Transverse colon (tissue), 4 donors: ENCODE measurements around the gene ACVR1. TPM values are rescaled to one million over a fixed set of nuclear protein-coding genes. Genes with fewer than 3 reads are reported as not detected.

Experiments
- DNase-seq: peaks from one replicate; pipeline ENCODE4 v3.0.0-alpha.2; 2019
- H3K27ac ChIP-seq, 4 donors: fragments of 200-600 bp; sonication (generic); 2 replicates each; pipeline ENCODE4 v1.5.1; 2016 to 2018; ENCODE audit warnings: inconsistent platforms in 4 of 4
- H3K27me3 ChIP-seq: fragments of 200-600 bp; sonication (generic); 2 replicates; pipeline ENCODE4 v1.5.1; 2017; ENCODE audit warnings: inconsistent platforms
- H3K36me3 ChIP-seq, 4 donors: fragments of 200-600 bp; sonication (generic); 2 replicates each; pipeline ENCODE4 v1.5.1; 2017 to 2019; ENCODE audit warnings: inconsistent platforms in 4 of 4
- H3K4me1 ChIP-seq, 4 donors: fragments of 200-600 bp; sonication (generic); 2 replicates each; pipeline ENCODE4 v1.5.1; 2017 to 2020; ENCODE audit warnings: inconsistent platforms in 4 of 4
- H3K4me3 ChIP-seq, 4 donors: fragments of 200-600 bp; sonication (generic); 1 replicate in 1 of 4; 2 replicates in 3 of 4; pipeline versions ENCODE4 v1.5.1 to v1.6.1; 2017 to 2019; ENCODE audit warnings: inconsistent platforms in 4 of 4
- H3K9me3 ChIP-seq, 2 donors: fragments of 200-600 bp; sonication (generic); 2 replicates each; pipeline ENCODE4 v1.5.1; 2017 to 2019; ENCODE audit warnings: inconsistent platforms in 2 of 2
- EP300 ChIP-seq: sonication (generic); formaldehyde crosslinking; IDR thresholded peaks from one replicate; pipeline ENCODE4 v1.6.1; 2017; ENCODE audit warnings: antibody characterized with exemption, low read depth
- POLR2A ChIP-seq: fragments of 450-650 bp; IDR thresholded peaks from one replicate; pipeline ENCODE4 v1.6.1; 2016; ENCODE audit warnings: antibody characterized with exemption, mild to moderate bottlenecking, moderate library complexity
- POLR2AphosphoS5 ChIP-seq, 3 donors: sonication (generic); formaldehyde crosslinking; IDR thresholded peaks; one replicate each; pipeline ENCODE4 v1.6.1; 2016; ENCODE audit warnings: antibody characterized with exemption in 3 of 3
- WGBS, 2 donors: methylation state at CpG; one replicate each; pipeline ENCODE4 v1.1.5; 2018; ENCODE audit warnings: low coverage in 1 of 2; 5-methylcytosine and 5-hydroxymethylcytosine counted together
- in situ Hi-C, 4 donors: fragments of 200-750 bp; cut with MboI; loops; one replicate each; pipeline versions ENCODE4 v1.15.0 to v1.15.1; 2017; ENCODE audit warnings: low sequenced_read_pairs in 3 of 4, low pct_ligation_motif_present in 1 of 4, low pct_unique_long_range_greater_than_20kb in 1 of 4
- intact Hi-C: fragments of 100-400 bp; cut with DNase I; formaldehyde crosslinking; loops from one replicate; pipeline ENCODE4 v1.15.1; 2023; ENCODE audit warnings: low total_unique reads
- total RNA-seq, 4 donors: library from RNA; depleted of rRNA; stranded (reverse); fragments of >200 nt; gene quantifications; one replicate each; pipeline ENCODE4 v1.1.0, GENCODE V29; 2016
- TF ChIP-seq, protein P1 (sequence below), 5 experiments: fragments of 200-600 bp in 3 of 5; fragments of 450-650 bp in 2 of 5; sonication (generic) in 3 of 5; IDR thresholded peaks; 1 replicate in 2 of 5; 2 replicates in 3 of 5; pipeline ENCODE4 v1.5.1; 2016 to 2017; ENCODE audit warnings: antibody characterized with exemption in 5 of 5, inconsistent platforms in 3 of 5, mild to moderate bottlenecking in 2 of 5, moderate library complexity in 1 of 5

Gene ACVR1
- total RNA-seq, 4 donors from 2014 or later: 4.5 to 16.5 (median 11.8) TPM

DNA sequence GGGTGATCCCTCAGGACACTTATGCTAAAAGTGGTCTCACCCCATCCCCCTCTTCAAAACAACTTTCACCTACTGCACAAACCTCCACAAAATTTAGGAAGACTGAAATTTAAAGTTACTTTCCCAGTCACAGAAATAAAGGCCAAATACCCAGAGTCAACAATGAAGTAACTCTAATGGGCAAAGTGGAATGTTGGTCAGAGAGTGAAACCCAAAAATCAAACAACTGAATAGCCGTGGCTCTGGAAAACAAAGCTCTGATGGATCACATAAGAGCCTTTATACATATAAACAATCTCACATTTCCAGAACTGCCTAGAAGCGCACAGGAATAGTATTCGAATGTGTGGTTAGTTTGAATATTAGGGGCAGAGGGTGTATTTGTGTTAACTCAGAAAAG lies 4.7 kb downstream of the ACVR1 start:
- H3K27ac ChIP-seq: no peak overlapping the region
- H3K4me1 ChIP-seq: peaks cover 0 to 22% (median 20%) of the 10 kb centered on the region in 4 donors
- H3K27me3 ChIP-seq: no peaks in the 10 kb centered on the region
- H3K4me3 ChIP-seq: no peak overlapping the region
- no peak for DNase-seq
- TF ChIP-seq POLR2AphosphoS5 (IDR thresholded peaks at IDR 0.05) (no peak), POLR2A (no peak), EP300 (no peak)
- TF ChIP-seq, protein P1, sequence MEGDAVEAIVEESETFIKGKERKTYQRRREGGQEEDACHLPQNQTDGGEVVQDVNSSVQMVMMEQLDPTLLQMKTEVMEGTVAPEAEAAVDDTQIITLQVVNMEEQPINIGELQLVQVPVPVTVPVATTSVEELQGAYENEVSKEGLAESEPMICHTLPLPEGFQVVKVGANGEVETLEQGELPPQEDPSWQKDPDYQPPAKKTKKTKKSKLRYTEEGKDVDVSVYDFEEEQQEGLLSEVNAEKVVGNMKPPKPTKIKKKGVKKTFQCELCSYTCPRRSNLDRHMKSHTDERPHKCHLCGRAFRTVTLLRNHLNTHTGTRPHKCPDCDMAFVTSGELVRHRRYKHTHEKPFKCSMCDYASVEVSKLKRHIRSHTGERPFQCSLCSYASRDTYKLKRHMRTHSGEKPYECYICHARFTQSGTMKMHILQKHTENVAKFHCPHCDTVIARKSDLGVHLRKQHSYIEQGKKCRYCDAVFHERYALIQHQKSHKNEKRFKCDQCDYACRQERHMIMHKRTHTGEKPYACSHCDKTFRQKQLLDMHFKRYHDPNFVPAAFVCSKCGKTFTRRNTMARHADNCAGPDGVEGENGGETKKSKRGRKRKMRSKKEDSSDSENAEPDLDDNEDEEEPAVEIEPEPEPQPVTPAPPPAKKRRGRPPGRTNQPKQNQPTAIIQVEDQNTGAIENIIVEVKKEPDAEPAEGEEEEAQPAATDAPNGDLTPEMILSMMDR (IDR thresholded peaks at IDR 0.05): no peak
- in situ Hi-C loops (loop anchor here in 1 of 4 donors (10.0 kb wide), 1 partner anchor 87 kb away; no protein-coding TSS in a partner anchor), intact Hi-C loops (no loop called here)
- no peaks in the 10 kb centered on the region for H3K36me3 ChIP-seq
- H3K9me3 ChIP-seq: no peaks in the 10 kb centered on the region
- 68 to 88% methylated on average over 3 of the region's 3 CpGs for WGBS, 2 donors

DNA sequence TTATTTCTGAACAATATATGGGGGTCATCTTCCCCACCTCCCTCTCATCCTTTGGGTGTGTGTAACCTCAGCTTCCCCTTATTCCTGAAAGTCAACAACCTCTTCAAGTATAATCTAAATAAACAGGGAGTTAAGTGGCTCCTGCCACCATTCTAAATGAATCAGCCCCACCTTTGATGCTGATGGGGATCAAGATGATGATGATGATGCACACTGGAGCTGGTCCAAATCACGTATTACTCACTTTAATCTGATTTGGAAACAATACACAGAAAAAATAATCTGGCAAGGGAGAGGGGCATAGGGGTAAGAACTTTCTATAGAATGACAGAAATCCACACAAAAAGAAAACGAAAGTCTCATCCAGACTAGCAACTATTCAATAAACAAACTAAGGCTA lies 7.1 kb downstream of the ACVR1 start:
- DNase-seq: no peak
- Histone ChIP-seq H3K9me3 (no peaks in the 10 kb centered on the region), H3K27me3 (no peaks in the 10 kb centered on the region), H3K4me1 (peaks cover 0 to 23% (median 17%) of the 10 kb centered on the region in 4 donors), H3K27ac (no peak overlapping the region), H3K36me3 (no peaks in the 10 kb centered on the region), H3K4me3 (no peak overlapping the region)
- intact Hi-C loops: no loop called here
- 69 to 71% methylated on average over 2 of the region's 2 CpGs for WGBS, 2 donors
- TF ChIP-seq EP300: no peak
- TF ChIP-seq POLR2AphosphoS5 (IDR thresholded peaks at IDR 0.05): no peak
- TF ChIP-seq, protein P1 (IDR thresholded peaks at IDR 0.05): no peak
- no peak for TF ChIP-seq POLR2A
- in situ Hi-C loops: no loop called here

GRCh38 chr2:157867703-157868102 lies 8.4 kb downstream of the ACVR1 start:
- TF ChIP-seq EP300 (no peak), POLR2A (no peak)
- TF ChIP-seq, protein P1 (IDR thresholded peaks at IDR 0.05): no peak
- no peaks in the 10 kb centered on the region for H3K36me3 ChIP-seq
- no peak overlapping the region for H3K4me3 ChIP-seq
- intact Hi-C loops: no loop called here
- peaks cover 0 to 22% (median 14%) of the 10 kb centered on the region in 4 donors for H3K4me1 ChIP-seq
- DNase-seq: no peak
- in situ Hi-C loops: no loop called here
- no peaks in the 10 kb centered on the region for H3K27me3 ChIP-seq
- H3K9me3 ChIP-seq: no peaks in the 10 kb centered on the region
- H3K27ac ChIP-seq: no peak overlapping the region

GRCh38 chr2:157866666-157867642 lies 9.2 kb downstream of the ACVR1 start:
- H3K4me3 ChIP-seq: no peak overlapping the region
- DNase-seq: no peak
- H3K36me3 ChIP-seq: no peaks in the 10 kb centered on the region
- H3K27ac ChIP-seq: no peak overlapping the region
- TF ChIP-seq, protein P1 (IDR thresholded peaks at IDR 0.05): no peak
- TF ChIP-seq POLR2A (no peak), POLR2AphosphoS5 (IDR thresholded peaks at IDR 0.05) (no peak), EP300 (no peak)
- H3K9me3 ChIP-seq: no peaks in the 10 kb centered on the region
- WGBS, 2 donors: 58 to 67% methylated on average over 4 of the region's 4 CpGs
- peaks cover 0 to 22% (median 14%) of the 10 kb centered on the region in 4 donors for H3K4me1 ChIP-seq
- no peaks in the 10 kb centered on the region for H3K27me3 ChIP-seq
- intact Hi-C loops (no loop called here), in situ Hi-C loops (no loop called here)
